AG09309 (cell line): ENCODE measurements around the gene OR52E2.
"Not testable (repeated sequence)": the region's sequence is repeated elsewhere in the genome, so short reads cannot be mapped to it uniquely, and the experiment has no call there.

ENCODE experiments used
- DNase-seq: peaks from one replicate; pipeline ENCODE4 v3.0.0-alpha.2; 2010; ENCODE audit warnings: low read depth
- H3K4me3 ChIP-seq: 2 replicates; pipeline ENCODE4 v1.5.1; 2011; ENCODE audit warnings: mild to moderate bottlenecking, low read depth, low read length, moderate library complexity; ENCODE audit not compliant: control insufficient read depth
- TF ChIP-seq, protein P1 (sequence below): IDR thresholded peaks from 2 replicates; pipeline ENCODE4 v1.5.1; 2011; ENCODE audit warnings: mild to moderate bottlenecking, low read depth, low read length, inconsistent platforms; ENCODE audit not compliant: insufficient read depth, control insufficient read depth; ENCODE audit errors: missing control alignments

The OR52E2 gene

DNA sequence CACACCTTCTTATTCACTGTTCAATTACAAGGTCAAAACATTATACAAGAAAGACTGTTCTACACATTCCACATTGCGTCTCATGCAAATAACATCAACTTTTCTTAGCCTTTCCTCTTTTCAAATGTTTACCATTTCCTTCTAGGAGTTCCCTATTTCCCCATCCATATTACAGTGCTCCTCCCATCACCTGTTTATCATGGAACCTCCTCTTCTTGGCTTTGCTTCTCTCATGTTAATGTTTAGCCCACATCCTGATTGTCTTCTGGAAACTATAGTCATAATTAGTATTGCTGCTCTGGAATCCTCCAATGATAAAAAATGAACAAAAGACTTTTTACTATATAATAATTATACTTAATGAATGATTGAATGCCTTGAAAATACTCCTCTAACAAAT is 31.2 kb upstream of the OR52E2 start:
- no peak for DNase-seq
- H3K4me3 ChIP-seq = no peak overlapping the region
- TF ChIP-seq, protein P1, sequence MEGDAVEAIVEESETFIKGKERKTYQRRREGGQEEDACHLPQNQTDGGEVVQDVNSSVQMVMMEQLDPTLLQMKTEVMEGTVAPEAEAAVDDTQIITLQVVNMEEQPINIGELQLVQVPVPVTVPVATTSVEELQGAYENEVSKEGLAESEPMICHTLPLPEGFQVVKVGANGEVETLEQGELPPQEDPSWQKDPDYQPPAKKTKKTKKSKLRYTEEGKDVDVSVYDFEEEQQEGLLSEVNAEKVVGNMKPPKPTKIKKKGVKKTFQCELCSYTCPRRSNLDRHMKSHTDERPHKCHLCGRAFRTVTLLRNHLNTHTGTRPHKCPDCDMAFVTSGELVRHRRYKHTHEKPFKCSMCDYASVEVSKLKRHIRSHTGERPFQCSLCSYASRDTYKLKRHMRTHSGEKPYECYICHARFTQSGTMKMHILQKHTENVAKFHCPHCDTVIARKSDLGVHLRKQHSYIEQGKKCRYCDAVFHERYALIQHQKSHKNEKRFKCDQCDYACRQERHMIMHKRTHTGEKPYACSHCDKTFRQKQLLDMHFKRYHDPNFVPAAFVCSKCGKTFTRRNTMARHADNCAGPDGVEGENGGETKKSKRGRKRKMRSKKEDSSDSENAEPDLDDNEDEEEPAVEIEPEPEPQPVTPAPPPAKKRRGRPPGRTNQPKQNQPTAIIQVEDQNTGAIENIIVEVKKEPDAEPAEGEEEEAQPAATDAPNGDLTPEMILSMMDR = no peak

DNA sequence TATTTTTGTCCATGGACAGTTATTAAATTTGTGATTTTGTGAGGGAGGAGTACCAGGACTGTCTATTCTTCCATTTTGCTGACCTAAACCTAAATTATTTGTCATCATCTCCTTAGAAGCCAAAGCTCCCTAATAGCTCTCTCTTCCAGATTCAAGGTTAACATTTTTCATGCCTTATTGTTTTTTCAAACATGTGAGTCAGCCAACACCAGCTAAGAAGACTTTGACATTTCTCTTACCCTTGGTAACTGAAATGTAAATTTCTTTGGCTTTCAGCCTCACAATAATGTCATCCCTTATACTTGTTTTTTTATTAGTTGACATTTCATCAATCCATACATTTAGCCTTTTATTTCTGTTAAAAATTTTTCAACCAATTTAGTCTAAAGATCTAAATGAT is 29.1 kb upstream of the OR52E2 start:
- DNase-seq = no peak
- H3K4me3 ChIP-seq = no peak overlapping the region
- TF ChIP-seq, protein P1 = no peak

DNA sequence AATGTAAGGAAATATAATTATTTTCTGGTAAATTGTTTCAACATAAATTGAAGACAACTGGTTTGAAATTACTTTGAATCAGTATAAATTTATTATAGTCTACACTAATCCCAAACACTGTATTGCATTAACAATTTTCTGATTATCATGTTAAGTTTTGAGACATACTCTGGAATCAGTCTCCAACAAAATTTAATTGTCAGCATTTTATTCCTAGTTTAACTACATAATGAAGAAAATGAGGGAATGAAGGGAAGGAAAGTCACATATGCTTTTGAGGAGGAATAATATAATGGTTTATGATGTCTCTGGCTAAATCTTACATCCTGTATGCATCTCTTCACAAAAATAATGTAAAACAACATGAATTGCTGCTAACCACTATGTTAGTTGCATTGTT is 24.2 kb upstream of the OR52E2 start:
- no peak for DNase-seq
- H3K4me3 ChIP-seq = no peak overlapping the region
- TF ChIP-seq, protein P1 = no peak

DNA sequence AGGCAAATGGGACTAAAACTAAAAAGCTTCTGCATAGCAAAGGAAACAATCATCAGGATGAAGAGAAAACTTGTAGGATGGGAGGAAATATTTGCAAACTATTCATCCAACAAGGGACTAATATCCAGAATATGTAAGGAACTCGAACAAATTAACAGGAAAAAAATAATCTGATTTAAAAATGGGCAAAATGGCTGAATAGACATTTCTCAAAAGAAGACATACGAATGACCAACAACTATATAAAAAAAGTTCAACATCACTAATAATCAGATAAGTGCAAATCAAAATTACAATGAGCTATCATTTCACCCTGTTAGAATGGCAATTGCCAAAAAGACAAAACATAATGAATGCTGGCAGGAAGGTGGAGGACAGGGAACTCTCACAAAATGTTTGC is 22.0 kb upstream of the OR52E2 start:
- H3K4me3 ChIP-seq = no peak overlapping the region
- no peak for DNase-seq
- TF ChIP-seq, protein P1 = no peak

DNA sequence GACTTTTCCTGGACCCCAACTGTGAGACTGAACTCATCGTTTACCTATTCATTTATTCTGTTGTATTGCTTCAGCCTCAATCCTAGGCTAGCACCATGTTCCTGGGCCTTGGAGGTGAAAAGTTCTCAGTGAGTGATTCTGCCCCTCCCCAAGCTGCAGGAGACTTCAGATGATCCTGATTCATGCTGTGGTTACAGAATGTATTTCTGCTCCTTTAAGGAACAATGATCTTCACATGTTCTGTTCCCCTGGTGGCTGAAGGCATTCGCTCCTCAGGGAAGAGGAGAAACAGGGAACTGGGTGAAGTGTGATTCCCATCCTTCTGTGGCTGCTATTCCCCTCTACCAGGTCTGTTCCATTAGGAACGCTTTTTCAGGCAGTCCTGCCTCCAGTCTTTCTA is 12.4 kb upstream of the OR52E2 start:
- no peak overlapping the region for H3K4me3 ChIP-seq
- DNase-seq = no peak
- TF ChIP-seq, protein P1 = no peak

DNA sequence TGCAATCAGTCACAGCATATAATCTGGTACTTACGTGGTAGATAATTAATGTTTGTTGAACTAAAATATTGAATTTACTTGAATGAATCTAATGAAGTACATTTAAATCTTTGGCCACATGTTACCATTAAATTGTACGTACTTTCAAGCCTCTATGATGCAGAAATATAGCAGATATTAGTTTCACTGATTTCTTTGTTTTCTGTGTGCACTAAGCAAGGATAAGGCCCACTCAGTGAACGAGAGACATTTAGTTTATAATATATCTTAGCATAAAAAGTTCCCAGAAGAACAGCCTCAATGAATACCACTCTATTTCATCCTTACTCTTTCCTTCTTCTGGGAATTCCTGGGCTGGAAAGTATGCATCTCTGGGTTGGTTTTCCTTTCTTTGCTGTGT is 9.8 kb upstream of the OR52E2 start, which contains the start of gene OR52E1:
TSS of gene OR52E1 (plus strand) at position 301 of the 400 bp plus-strand sequence.
- no peak within 1 kb of the TSS for H3K4me3 ChIP-seq
- no peak for DNase-seq
- TF ChIP-seq, protein P1 = no peak

DNA sequence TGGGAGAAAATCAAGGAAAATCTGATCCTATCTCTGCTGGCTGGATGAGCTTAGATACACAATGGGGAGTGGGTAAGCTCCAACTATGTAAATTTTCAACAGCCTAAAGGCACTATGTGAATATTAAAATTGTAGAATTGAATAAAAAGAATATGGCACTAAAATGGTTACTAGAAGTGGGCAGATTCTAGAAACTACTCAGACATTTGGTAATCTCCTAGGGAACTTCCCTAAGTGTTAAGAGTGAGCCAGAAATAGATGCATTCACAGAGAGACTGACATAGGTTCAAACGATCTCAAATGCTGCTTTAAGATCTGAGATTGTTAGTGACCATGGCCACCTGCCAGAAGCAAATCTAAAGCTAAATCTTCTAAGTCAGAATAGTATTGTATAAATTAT is 5.6 kb upstream of the OR52E2 start:
- no peak for DNase-seq
- TF ChIP-seq, protein P1 = no peak
- H3K4me3 ChIP-seq = no peak overlapping the region

DNA sequence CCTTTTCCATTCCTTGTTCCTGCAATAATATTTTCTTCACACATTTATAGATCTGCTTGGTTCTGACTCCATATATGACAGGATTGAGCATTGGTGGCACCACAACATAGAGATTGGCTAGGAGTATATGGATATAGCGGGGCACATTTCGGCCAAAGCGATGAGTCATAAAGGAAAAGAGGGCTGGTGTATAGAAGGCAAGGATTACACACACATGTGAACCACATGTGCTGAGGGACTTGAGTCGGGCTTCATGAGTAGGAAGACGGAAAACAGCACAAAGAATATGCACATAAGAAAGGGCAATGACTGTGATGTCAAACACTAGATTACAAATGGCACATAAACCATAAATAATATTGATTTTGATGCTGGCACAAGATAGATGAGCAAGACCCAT is 748 bp downstream of the OR52E2 start:
- not testable (repeated sequence) for DNase-seq, H3K4me3 ChIP-seq
